HG03565 (cell line): ENCODE results near the gene HSP90AB1.
"Not testable (repeated sequence)": the region's sequence is repeated elsewhere in the genome, so short reads cannot be mapped to it uniquely, and the experiment has no call there.

Experiments used
- ATAC-seq: cut with Tn5 transposase; IDR thresholded peaks from one replicate; pipeline ENCODE4 v1.9.1; 2021; ENCODE audit warnings: mild to moderate bottlenecking, moderate library complexity; ENCODE audit not compliant: unreplicated experiment

Gene HSP90AB1

GRCh38 chr6:44221961-44222335 lies 25.0 kb upstream of the HSP90AB1 start:
- no peak for ATAC-seq

DNA sequence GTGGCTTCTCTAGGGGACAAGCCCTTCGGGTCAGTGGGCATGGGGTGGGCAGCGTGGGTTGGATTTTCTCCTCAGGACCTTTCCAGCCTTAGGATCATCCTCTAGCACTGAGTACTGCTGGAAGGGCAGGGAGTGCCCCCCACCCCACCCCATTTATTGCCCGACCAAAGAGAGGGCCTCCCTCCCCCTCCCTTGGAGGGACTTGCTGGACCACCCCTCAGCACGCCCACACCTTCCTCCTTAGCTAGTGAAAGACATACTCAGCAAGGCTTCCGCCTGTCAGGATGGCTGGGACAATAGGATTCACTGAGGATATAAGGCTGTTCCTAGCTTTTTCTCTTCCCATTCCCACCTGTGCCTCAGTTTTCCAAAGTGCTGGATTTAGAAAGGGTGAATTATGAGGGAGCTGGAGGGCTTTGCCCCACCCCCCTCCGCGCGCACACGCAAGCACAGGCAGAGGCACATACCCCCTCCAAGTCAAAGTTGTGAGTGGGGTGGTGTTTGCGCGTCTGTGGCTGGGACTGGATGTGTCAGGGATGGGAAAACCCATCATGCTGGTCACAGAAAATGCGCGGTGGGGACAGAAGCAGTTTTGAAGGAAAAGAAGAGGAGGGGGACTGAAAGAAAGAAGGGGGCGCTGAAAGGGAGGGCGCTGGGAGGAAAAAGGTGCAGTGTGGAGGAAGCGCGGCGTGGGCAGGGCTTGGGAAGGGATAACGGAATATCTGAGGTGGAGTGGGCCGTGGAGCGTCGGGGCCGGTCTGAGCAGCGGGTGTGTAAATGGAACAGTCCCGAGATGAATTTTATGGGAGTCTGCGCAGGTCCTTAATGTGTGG lies 24.2 kb upstream of the HSP90AB1 start:
- no peak for ATAC-seq

- ATAC-seq, result no peak
Observed at GRCh38 chr6:44223319-44224028, 23.4 kb upstream of the HSP90AB1 start, which contains the start of gene SLC29A1. TSS of gene SLC29A1 (plus strand) at chr6:44223595. CDS start at chr6:44227314, 3,719 bp downstream.

DNA sequence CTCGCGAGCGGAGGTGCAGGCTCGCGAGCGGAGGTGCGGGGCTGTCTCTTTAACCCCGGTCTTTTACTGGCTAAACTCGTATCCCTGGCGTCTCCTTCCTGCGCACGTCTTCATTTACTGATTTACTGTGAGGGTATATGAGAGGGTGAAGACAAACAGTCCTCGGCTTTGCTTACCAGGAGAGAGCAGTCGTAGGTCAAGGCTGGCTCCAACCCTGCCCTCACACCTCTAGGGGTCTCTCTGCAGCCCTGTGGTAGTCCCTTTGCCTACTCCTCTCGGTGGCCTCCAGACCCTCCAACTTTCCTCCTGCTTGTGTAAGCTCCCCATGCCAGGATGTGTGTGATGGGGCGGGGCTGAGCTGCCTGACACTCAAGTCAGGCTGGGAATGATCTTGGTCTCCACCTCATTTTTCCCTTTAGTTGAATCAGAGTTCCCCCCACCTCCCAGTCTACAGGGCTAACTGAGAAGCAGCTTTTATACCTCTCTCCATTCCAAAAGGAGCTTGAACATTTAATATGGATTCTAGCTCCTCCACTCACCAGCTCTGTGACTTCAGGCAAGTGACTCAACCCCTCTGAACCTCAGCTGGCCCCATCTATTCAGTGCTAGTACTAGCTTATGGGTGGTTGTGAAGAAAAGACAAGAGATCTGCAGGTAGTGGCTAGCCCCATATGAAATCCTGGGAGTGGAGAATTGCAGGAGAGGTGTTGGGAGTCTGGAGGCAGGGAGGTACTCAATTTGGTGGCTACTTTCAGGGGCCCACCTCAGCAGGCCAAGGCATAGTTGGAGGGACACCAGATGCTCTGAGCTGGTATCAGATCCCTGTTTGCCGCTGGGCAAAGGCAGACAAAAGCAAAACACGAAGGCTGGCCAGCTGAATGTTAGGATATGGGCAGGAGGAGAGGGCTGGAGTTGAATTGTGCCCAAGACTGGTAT lies 22.6 kb upstream of the HSP90AB1 start:
- no peak for ATAC-seq

GRCh38 chr6:44224965-44225305 lies 22.0 kb upstream of the HSP90AB1 start:
- ATAC-seq, result no peak

DNA sequence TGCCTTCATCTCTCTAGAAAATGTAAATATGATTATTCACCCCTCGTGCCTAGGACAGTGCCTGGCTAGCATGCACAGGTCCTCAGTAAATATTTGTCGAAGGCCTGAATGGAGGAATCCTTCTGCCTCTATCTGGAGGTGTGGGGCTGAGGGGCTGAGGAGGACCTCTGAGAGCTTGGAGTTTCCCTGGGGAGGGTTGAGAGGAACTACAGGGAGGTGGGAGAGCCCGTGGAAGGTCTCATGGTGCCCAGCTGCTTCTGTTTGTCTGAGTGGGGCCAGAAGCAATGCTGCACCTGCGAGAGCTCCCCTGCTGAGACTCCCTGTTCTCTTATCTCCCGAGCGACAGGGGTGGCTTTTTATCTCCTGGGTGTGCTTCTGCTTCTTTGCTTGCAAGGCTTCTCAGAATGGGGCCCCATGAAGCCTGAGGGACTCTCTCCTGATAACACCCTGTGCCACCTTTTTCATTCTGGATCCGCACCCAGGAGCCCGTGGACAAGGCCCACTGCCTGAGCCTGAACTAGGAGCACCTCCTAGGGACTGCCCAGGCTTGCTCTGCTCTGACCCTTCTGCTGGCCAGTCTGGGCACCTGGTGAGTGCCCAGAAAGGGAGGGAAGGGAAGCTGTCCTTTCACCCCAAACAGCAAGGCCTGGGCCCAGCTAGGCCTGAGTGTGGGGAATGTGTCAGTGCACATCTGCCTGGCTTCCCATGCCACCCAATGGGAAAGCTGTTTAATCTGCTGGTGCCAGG lies 21.1 kb upstream of the HSP90AB1 start:
- ATAC-seq, result no peak

- no peak for ATAC-seq
Observed at GRCh38 chr6:44226368-44227147, 20.3 kb upstream of the HSP90AB1 start.

GRCh38 chr6:44227148-44227793 lies 19.6 kb upstream of the HSP90AB1 start:
- ATAC-seq, result no peak

DNA sequence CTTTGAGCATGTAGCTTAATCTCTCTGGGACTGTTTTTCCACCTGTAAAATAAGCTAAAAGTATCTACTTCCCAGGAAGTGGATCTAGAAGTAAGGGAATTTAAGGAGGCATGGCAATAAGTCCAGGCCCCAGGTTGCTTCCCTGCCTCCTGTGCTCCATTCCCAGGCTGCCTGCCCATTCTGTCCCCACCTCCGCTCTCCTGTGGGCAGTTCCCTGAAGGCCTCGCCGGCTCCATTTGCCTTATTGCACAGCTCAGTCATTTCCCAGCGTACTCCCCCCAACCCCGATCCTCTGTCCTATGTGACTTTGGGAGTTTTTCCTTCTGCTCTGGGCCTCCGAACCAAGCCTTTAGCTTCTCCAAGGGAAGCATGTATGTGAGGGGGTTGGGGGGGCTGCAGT lies 18.9 kb upstream of the HSP90AB1 start:
- ATAC-seq, result no peak

GRCh38 chr6:44228433-44228832 lies 18.5 kb upstream of the HSP90AB1 start:
- ATAC-seq, result no peak

DNA sequence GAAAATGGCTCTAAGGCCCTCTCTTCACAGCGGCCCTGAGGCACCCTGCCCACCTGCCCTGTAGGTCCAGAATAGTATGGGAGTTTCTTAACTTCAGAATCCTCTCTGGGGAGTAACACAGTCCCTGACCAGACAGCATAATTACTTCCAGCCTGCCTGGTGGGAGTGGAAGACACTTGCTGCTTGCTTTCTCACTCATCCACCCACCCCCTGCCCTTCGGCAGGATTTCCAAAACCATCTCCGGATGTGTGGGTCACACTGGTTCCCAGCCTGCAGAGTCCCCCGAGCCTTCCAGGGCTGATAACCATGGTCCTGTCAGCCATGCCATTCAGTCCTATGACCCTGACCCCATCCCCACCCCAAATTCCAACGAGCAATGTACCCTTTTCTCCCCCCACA lies 18.1 kb upstream of the HSP90AB1 start:
- no peak for ATAC-seq

DNA sequence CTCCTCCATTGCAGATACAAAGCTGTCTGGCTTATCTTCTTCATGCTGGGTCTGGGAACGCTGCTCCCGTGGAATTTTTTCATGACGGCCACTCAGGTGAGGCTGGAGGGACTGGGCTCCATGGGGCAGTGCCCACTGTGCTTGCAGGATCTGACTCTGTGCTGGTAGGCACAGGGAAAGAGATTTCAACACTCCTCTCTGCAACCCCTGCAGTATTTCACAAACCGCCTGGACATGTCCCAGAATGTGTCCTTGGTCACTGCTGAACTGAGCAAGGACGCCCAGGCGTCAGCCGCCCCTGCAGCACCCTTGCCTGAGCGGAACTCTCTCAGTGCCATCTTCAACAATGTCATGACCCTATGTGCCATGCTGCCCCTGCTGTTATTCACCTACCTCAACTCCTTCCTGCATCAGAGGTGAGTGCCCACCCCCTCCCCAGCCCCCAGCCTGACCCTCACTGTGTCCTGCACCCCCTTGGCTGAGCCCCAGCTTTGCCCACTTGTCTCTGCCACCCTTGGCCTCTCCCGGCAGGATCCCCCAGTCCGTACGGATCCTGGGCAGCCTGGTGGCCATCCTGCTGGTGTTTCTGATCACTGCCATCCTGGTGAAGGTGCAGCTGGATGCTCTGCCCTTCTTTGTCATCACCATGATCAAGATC lies 17.4 kb upstream of the HSP90AB1 start:
- ATAC-seq, result no peak

- ATAC-seq, result no peak
Observed at GRCh38 chr6:44230034-44230675, 16.7 kb upstream of the HSP90AB1 start.

DNA sequence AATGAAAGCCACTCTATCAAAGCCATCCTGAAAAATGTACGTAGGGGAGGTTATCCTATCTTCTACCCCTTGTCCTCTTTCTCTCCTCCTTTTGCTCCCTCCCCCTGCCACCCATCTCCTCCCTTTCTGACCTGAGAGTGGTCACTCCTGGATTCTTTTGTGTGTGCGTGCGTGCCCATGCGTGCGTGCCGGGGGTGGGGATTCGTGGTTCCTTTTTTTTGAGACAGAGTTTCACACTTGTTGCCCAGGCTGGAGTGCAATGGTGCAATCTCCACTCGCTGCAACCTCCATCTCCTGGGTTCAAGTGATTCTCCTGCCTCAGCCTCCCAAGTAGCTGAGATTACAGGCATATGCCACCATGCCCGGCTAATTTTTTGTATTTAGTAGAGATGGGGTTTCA lies 15.5 kb upstream of the HSP90AB1 start:
- not testable (repeated sequence) for ATAC-seq

GRCh38 chr6:44232676-44233566 lies 14.0 kb upstream of the HSP90AB1 start:
- no peak for ATAC-seq

- no peak for ATAC-seq
Observed at GRCh38 chr6:44233567-44234100, 13.3 kb upstream of the HSP90AB1 start.
